GM23338 (cell line): ENCODE measurements around the gene TMEM147.

ENCODE experiments used
- CTCF ChIP-seq, 2 experiments: fragments of 200-600 bp in 1 of 2; sonication (generic) in 1 of 2; conservative IDR thresholded peaks; 2 replicates each; pipeline versions ENCODE4 v1.5.1 to v1.6.1; 2016 to 2017; ENCODE audit warnings: antibody characterized with exemption in 2 of 2, low read depth in 2 of 2, mild to moderate bottlenecking in 2 of 2, moderate library complexity in 1 of 2
- JUNB ChIP-seq: IDR thresholded peaks from one replicate; pipeline ENCODE4 v1.6.1; 2016; ENCODE audit warnings: antibody characterized with exemption; ENCODE audit not compliant: unreplicated experiment
- POLR2AphosphoS5 ChIP-seq: IDR thresholded peaks from 2 replicates; pipeline ENCODE4 v1.6.1; 2016; ENCODE audit warnings: antibody characterized with exemption, low read depth
- REST ChIP-seq: IDR thresholded peaks from one replicate; pipeline ENCODE4 v1.6.1; 2018; ENCODE audit warnings: antibody characterized with exemption; ENCODE audit not compliant: unreplicated experiment

- TF ChIP-seq JUNB (no peak), CTCF (conservative IDR thresholded peaks at IDR 0.05; ENCODE audit: low read depth in 2 of 2) (no peak), REST (no peak), POLR2AphosphoS5 (no peak)
Observed at GRCh38 chr19:35516310-35516709, 29.1 kb upstream of the TMEM147 start.
